ENCODE data around the gene LRRC4C.

GRCh38 chr11:41328324-41328723, 131.1 kb downstream of the LRRC4C start:
- TF ChIP-seq CTCF (IDR thresholded peaks at IDR 0.05) (no peak), POLR2A (IDR thresholded peaks at IDR 0.05) (no peak)

All from heart left ventricle (tissue), 13 donors.